ENCODE measurements around the gene BCL11A.

The BCL11A gene

DNA sequence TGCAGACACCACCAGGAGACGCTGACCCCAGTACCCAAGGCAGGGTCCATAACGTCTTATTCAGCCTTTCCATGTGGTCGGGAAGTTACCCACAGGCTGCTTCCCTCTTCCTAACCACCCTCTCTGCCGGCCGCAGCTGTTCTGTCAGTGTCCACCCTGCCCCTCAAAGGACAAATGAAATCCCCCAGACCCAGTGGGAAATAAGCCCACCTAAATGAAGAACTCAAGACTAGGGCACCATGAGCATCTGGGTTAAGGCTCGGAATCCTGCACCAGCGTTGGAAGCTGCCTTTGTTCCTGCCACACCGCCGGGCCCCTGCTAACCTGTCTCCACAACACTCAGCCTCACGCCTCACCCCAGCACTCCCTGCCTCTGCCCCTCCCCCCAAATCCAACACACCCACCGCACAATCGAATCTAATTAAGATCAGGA is 21.7 kb downstream of the BCL11A start:
- H3K9me3 ChIP-seq (ENCODE audit: severe bottlenecking) = no peaks in the 10 kb centered on the region
- peaks cover 4% of the 10 kb centered on the region; the same call in 1 of the 2 replicates for H3K36me3 ChIP-seq
- TF ChIP-seq CTCF (IDR thresholded peaks at IDR 0.05; ENCODE audit: low read depth, low read length) = no peak
- H3K4me3 ChIP-seq (ENCODE audit: low read depth, low read length) = 0 out of 2 replicates have a peak overlapping the region, but pooled peaks have one; percentile 33
- H3K27me3 ChIP-seq (ENCODE audit: insufficient read depth, low read depth, severe bottlenecking) = no peaks in the 10 kb centered on the region
- H3K27ac ChIP-seq = peak overlapping the region; percentile 97
- DNase-seq = peak; percentile 47

- H3K27ac ChIP-seq = peak overlapping the region; percentile 97
- DNase-seq = peak; percentile 94
Observed at GRCh38 chr2:60530660-60531281, 22.7 kb downstream of the BCL11A start.

GRCh38 chr2:60529785-60530627 is 23.4 kb downstream of the BCL11A start:
- no peak for DNase-seq
- peak overlapping the region; percentile 33; the same call in 1 of the 2 replicates for H3K4me3 ChIP-seq (ENCODE audit: low read depth, low read length)
- H3K27me3 ChIP-seq (ENCODE audit: insufficient read depth, low read depth, severe bottlenecking) = no peaks in the 10 kb centered on the region
- H3K27ac ChIP-seq = peak overlapping the region; percentile 97
- no peak for TF ChIP-seq CTCF (IDR thresholded peaks at IDR 0.05; ENCODE audit: low read depth, low read length)
- H3K9me3 ChIP-seq (ENCODE audit: severe bottlenecking) = no peaks in the 10 kb centered on the region
- peaks cover 4% of the 10 kb centered on the region; the same call in 1 of the 2 replicates for H3K36me3 ChIP-seq

More at GRCh38 chr2:60530660-60531281, 22.7 kb downstream of the BCL11A start:
- H3K27me3 ChIP-seq (ENCODE audit: insufficient read depth, low read depth, severe bottlenecking) = no peaks in the 10 kb centered on the region
- TF ChIP-seq CTCF (IDR thresholded peaks at IDR 0.05; ENCODE audit: low read depth, low read length) = no peak
- H3K36me3 ChIP-seq = peaks cover 4% of the 10 kb centered on the region; the same call in 1 of the 2 replicates
- H3K9me3 ChIP-seq (ENCODE audit: severe bottlenecking) = no peaks in the 10 kb centered on the region
- H3K4me3 ChIP-seq (ENCODE audit: low read depth, low read length) = peak overlapping the region; percentile 33

GRCh38 chr2:60529136-60529784 is 24.2 kb downstream of the BCL11A start:
- no peak for TF ChIP-seq CTCF (IDR thresholded peaks at IDR 0.05; ENCODE audit: low read depth, low read length)
- Histone ChIP-seq H3K36me3 (peaks cover 4% of the 10 kb centered on the region; the same call in 1 of the 2 replicates), H3K9me3 (ENCODE audit: severe bottlenecking) (no peaks in the 10 kb centered on the region), H3K27ac (peak overlapping the region; percentile 97), H3K4me3 (ENCODE audit: low read depth, low read length) (no peak overlapping the region), H3K27me3 (ENCODE audit: insufficient read depth, low read depth, severe bottlenecking) (no peaks in the 10 kb centered on the region)
- DNase-seq = no peak

- DNase-seq = no peak
- H3K36me3 ChIP-seq = peaks cover 4% of the 10 kb centered on the region; the same call in 1 of the 2 replicates
- TF ChIP-seq CTCF (IDR thresholded peaks at IDR 0.05; ENCODE audit: low read depth, low read length) = no peak
- H3K9me3 ChIP-seq (ENCODE audit: severe bottlenecking) = no peaks in the 10 kb centered on the region
- no peak overlapping the region for H3K27ac ChIP-seq
- no peaks in the 10 kb centered on the region for H3K27me3 ChIP-seq (ENCODE audit: insufficient read depth, low read depth, severe bottlenecking)
- H3K4me3 ChIP-seq (ENCODE audit: low read depth, low read length) = no peak overlapping the region
Observed at GRCh38 chr2:60528281-60529020, 25.0 kb downstream of the BCL11A start.

Data from WERI-Rb-1 (cell line).